ENCODE measurements around the gene APOBEC3G.

The APOBEC3G gene

DNA sequence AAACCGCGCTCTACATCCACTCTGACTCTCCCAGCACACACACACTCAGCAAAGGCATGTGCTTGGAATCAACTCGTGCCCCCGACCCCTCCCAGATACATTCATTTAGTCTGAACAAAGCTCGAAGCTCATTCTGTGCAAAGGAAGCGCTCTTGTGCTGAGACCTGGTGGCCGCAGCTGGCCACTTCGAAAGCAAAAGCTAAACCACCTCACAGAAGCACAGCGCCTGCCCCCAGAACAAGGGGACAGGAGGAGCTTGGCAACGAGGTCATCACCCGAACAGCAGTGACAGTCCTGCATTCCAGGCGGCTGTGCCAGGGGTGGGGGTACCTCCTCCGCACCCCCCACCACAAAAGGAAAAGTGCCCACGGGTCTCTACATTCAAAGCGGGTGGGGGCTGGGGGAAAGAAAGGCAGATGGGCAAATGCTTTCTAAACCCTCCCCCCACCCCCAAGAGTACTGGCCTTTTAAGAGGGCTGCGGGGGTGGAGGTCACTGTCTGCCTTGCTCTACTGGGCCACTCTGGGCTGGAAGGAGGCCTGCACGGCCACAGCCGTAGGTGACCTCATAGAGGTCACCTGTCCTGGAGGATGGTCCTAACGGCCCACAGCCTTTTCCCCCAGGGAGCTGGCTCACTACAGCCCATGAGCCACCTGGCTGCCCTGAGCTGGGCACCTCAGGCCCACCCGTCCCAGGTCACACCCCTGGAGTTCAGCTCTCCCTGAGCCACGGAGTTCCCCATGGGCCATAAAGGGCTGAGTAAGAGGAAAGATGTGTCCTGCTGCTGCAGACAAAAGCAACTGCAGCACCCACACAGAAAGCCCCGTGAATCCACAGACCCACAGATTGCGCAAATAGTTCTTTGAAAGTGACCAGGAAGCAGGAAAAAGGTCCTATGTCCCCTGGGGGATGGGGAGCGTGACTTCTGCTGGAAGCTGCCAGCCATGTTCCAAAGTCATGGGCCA is 54.1 kb downstream of the APOBEC3G start:
- Histone ChIP-seq H3K4me3 (ENCODE audit: low read depth, low read length, poor library complexity, severe bottlenecking) (no peak overlapping the region), H3K4me1 (ENCODE audit: insufficient read depth, low read length, severe bottlenecking) (no peaks in the 10 kb centered on the region)

DNA sequence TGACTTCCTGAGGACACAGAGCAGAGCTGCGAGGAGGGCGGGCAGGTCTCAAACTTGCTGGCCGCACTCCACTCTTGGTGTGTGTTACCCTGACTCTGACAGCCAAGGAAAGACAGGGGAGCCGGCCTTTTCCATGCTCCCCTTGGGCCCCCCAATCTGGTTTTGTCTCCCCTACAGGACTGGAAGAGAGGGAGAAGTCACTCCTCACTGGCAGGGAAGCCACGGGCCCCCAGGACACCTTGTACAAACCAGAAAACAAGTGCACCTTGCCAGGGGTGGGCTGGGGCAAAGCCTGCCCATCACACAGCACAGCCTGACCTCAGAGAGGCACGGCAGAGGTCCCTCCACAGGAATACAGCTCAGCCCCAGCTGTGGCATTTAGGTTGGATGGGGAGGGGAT is 55.2 kb downstream of the APOBEC3G start:
- H3K4me3 ChIP-seq (ENCODE audit: low read depth, low read length, poor library complexity, severe bottlenecking) = no peak overlapping the region
- H3K79me2 ChIP-seq (ENCODE audit: insufficient read depth, low read length) = no peaks in the 10 kb centered on the region
- TF ChIP-seq, protein P1, sequence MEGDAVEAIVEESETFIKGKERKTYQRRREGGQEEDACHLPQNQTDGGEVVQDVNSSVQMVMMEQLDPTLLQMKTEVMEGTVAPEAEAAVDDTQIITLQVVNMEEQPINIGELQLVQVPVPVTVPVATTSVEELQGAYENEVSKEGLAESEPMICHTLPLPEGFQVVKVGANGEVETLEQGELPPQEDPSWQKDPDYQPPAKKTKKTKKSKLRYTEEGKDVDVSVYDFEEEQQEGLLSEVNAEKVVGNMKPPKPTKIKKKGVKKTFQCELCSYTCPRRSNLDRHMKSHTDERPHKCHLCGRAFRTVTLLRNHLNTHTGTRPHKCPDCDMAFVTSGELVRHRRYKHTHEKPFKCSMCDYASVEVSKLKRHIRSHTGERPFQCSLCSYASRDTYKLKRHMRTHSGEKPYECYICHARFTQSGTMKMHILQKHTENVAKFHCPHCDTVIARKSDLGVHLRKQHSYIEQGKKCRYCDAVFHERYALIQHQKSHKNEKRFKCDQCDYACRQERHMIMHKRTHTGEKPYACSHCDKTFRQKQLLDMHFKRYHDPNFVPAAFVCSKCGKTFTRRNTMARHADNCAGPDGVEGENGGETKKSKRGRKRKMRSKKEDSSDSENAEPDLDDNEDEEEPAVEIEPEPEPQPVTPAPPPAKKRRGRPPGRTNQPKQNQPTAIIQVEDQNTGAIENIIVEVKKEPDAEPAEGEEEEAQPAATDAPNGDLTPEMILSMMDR (IDR thresholded peaks at IDR 0.05; ENCODE audit: low read length) = no peak
- TF ChIP-seq EZH2 (IDR thresholded peaks at IDR 0.05; ENCODE audit: borderline replicate concordance, low read length) = no peak
- peaks cover 8% of the 10 kb centered on the region; the same call in 1 of the 2 replicates for H3K36me3 ChIP-seq (ENCODE audit: insufficient read depth, low read length)
- H3F3A ChIP-seq (ENCODE audit: insufficient read depth, low read length) = no peaks in the 10 kb centered on the region
- H3K27me3 ChIP-seq (ENCODE audit: insufficient read depth, low read length) = peaks cover 4% of the 10 kb centered on the region; the same call in 1 of the 2 replicates
- no peaks in the 10 kb centered on the region for H3K9me3 ChIP-seq (ENCODE audit: low read length)
- H3K4me2 ChIP-seq (ENCODE audit: low read length) = no peak overlapping the region
- H3K4me1 ChIP-seq (ENCODE audit: insufficient read depth, low read length, severe bottlenecking) = no peaks in the 10 kb centered on the region
- H4K20me1 ChIP-seq (ENCODE audit: insufficient read depth, low read length) = no peaks in the 10 kb centered on the region
- H3K9me2 ChIP-seq (ENCODE audit: low read depth, low read length) = no peaks in the 10 kb centered on the region
- H2AFZ ChIP-seq (ENCODE audit: low read length) = no peak overlapping the region
- no peak overlapping the region for H3K27ac ChIP-seq (ENCODE audit: low read depth, low read length, poor library complexity, severe bottlenecking)
- H3K9ac ChIP-seq (ENCODE audit: low read length) = no peak overlapping the region

More for the DNA sequence above, 54.1 kb downstream of the APOBEC3G start:
- no peaks in the 10 kb centered on the region for H3K9me2 ChIP-seq (ENCODE audit: low read depth, low read length)
- H3K79me2 ChIP-seq (ENCODE audit: insufficient read depth, low read length) = no peaks in the 10 kb centered on the region
- H3K9ac ChIP-seq (ENCODE audit: low read length) = no peak overlapping the region
- TF ChIP-seq, protein P1 (IDR thresholded peaks at IDR 0.05; ENCODE audit: low read length) = no peak
- TF ChIP-seq EZH2 (IDR thresholded peaks at IDR 0.05; ENCODE audit: borderline replicate concordance, low read length) = no peak
- no peaks in the 10 kb centered on the region for H3F3A ChIP-seq (ENCODE audit: insufficient read depth, low read length)
- H3K27ac ChIP-seq (ENCODE audit: low read depth, low read length, poor library complexity, severe bottlenecking) = no peak overlapping the region
- peaks cover 4% of the 10 kb centered on the region; the same call in 1 of the 2 replicates for H3K27me3 ChIP-seq (ENCODE audit: insufficient read depth, low read length)
- peaks cover 8% of the 10 kb centered on the region; the same call in 1 of the 2 replicates for H3K36me3 ChIP-seq (ENCODE audit: insufficient read depth, low read length)
- H3K9me3 ChIP-seq (ENCODE audit: low read length) = no peaks in the 10 kb centered on the region
- no peak overlapping the region for H2AFZ ChIP-seq (ENCODE audit: low read length)
- no peak overlapping the region for H3K4me2 ChIP-seq (ENCODE audit: low read length)
- H4K20me1 ChIP-seq (ENCODE audit: insufficient read depth, low read length) = no peaks in the 10 kb centered on the region

DNA sequence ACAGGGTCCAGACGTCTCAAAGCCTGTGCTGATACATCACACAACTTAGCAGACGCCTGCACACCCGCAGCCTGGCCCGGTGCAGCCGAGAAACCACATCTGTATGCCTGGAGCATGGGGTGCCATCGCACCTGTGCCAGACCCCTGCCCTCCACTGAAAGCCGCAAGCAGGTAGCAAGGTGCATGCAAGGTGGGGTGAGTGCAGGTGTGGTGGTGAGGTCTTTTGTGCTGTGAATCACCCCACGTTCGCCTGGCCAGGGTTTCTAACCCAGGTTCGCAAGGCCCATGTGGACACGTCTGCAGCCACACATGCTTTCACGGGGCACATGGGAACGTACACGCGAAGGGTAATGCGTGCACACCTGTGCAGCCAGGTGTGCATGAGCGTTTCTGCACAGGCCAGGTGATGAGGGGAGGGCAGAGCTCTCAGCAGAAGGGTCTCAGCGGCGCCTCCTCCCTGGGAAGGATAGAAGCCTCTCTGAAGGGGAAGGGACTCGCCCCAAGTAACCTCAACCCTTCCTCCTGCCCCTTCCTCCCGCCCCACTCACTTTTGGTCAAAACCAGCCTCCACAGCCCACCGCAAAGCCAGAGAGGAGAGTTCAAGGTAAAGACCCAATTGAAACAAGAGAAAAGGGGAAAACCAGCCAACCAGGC is 55.9 kb downstream of the APOBEC3G start:
- Histone ChIP-seq H3K4me2 (ENCODE audit: low read length) (no peak overlapping the region), H2AFZ (ENCODE audit: low read length) (no peak overlapping the region), H4K20me1 (ENCODE audit: insufficient read depth, low read length) (no peaks in the 10 kb centered on the region), H3K9me3 (ENCODE audit: low read length) (no peaks in the 10 kb centered on the region), H3K27ac (ENCODE audit: low read depth, low read length, poor library complexity, severe bottlenecking) (no peak overlapping the region), H3K4me3 (ENCODE audit: low read depth, low read length, poor library complexity, severe bottlenecking) (no peak overlapping the region), H3K79me2 (ENCODE audit: insufficient read depth, low read length) (no peaks in the 10 kb centered on the region), H3K36me3 (ENCODE audit: insufficient read depth, low read length) (peaks cover 8% of the 10 kb centered on the region; the same call in 1 of the 2 replicates), H3K27me3 (ENCODE audit: insufficient read depth, low read length) (peaks cover 4% of the 10 kb centered on the region; the same call in 1 of the 2 replicates), H3K9me2 (ENCODE audit: low read depth, low read length) (no peaks in the 10 kb centered on the region), H3K9ac (ENCODE audit: low read length) (no peak overlapping the region), H3K4me1 (ENCODE audit: insufficient read depth, low read length, severe bottlenecking) (no peaks in the 10 kb centered on the region), H3F3A (ENCODE audit: insufficient read depth, low read length) (no peaks in the 10 kb centered on the region)
- TF ChIP-seq, protein P1 (IDR thresholded peaks at IDR 0.05; ENCODE audit: low read length) = no peak
- no peak for TF ChIP-seq EZH2 (IDR thresholded peaks at IDR 0.05; ENCODE audit: borderline replicate concordance, low read length)
